GM21390 (cell line): ENCODE data around the gene VWCE.

Source experiments
- ATAC-seq: cut with Tn5 transposase; IDR thresholded peaks from one replicate; pipeline ENCODE4 v1.9.1; 2021; ENCODE audit not compliant: unreplicated experiment

The VWCE gene

DNA sequence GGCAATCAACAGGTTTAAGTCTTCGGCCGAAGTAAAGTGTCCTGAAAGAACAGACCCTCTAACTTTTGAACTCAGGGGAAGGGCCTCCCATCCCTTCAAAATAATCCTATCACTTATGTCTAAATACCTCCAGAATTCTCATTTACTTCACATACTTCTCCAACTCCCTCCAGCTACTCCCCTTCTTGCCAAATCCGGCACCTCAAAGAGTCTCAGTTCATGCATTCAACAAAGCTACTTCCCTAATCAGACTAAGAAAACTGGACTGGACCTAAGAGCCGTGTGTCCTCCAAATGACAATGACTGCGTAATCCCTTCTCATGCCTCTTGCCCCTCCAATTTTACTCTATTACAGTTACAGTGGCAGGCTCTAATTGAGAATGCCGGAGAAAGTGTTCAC, 36.5 kb upstream of the VWCE start:
- no peak for ATAC-seq

DNA sequence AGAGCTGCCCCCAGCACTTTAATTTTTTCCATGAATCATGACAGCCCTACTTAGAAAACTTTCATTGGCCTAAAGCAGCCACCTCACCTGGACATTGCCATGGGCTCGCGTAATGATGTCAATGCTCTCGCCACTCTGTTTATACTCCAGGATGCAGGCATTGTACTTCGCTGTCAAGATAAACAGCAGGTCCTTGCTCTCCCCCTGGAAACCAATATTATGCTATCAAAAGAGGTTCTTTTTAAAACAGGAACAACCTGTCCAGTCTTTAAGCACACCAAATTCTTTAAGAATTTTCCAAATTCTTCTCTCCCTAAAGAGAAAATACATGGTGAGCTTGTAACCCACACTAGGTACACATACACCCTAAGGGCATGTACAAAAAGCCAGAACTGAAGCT, 34.8 kb upstream of the VWCE start:
- ATAC-seq = no peak

DNA sequence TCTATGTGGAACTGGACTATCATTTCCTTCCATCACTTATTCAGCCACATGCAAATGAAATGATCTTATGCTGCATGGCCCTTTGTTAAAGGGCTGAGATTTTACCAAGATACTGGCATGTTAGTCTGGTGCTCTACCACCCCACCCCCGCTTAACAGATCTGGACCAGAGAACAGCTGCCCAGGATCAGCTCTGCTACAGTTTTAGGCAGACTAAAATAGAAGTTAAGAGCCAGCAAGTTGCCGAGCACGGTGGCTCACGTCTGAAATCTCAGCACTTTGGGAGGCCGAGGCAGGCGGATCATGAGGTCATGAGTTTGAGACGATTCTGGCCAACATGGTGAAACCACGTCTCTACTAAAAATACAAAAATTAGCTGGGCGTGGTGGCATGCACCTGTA, 33.2 kb upstream of the VWCE start:
- no peak for ATAC-seq

DNA sequence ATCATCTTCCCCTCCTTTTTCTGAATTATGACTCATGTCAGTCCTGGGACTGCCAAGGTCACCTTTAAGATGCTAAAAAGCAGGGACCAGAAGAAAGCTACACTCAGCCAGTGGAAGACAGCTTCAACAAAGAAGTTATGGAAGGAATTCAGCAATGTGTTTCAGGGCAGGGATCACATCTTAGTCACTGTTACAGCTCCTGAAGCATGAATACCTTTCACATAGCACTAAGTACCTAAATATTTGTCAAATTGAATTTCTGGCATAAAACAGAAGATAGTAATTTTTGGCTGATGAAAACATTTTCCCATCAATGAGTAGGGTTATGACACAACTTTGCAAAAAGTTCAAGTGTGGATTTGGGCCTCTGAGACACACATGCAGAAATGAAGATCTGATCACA, 32.6 kb upstream of the VWCE start:
- no peak for ATAC-seq

DNA sequence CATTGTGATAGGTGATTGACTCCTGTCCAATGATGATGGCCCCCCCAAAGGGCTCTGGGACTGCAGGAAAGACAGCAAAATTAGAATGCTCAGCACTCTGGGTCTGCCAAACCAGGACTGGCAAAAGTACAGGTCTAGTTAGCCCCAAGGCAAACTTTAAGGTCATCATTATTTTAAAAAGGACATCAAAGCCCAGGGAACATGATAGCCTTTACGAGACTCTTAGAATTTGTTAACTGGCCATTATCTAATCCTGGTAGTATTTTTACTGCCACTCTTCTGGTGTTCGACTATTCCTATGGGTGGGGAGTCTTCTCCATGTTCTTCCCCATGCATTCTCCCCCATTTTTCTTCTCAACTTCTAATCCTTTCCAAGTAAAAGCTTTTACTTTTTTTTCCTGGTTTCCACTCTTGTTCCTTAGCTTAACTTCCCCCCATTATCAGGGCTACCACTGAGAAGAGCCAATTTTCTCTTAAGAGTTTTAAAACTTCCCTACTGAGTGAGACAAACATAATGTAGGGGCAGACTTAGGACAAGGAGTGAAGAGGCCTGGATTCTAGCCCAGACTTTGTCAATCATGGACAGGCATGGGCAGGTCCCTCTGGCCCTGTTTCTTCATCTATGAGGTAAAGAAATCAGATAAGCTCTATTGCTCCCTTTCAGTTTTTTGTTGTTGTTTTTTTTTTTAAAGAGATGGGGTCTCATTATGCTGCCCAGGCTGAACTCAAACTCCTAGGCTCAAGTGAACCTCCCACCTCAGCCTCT, 30.7 kb upstream of the VWCE start:
- ATAC-seq = no peak

DNA sequence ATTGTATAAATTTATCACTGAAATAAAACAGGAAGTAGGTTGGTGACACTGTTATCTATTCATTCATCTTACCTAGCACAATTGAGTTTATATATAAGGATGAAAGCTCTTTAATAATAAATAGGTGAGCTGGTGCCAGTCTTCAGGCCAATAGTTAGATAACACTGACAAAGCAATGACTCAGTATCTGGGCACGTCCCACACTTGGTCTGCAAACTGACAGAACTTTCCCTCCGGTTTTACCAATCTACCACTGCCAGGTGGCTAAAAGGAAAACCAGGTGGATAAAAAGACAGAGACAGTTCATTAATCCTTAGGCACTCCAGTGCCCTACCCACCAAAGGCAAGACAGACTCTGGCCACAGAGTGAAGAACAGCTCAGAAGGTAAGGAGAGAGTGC, 20.1 kb upstream of the VWCE start:
- ATAC-seq = no peak

DNA sequence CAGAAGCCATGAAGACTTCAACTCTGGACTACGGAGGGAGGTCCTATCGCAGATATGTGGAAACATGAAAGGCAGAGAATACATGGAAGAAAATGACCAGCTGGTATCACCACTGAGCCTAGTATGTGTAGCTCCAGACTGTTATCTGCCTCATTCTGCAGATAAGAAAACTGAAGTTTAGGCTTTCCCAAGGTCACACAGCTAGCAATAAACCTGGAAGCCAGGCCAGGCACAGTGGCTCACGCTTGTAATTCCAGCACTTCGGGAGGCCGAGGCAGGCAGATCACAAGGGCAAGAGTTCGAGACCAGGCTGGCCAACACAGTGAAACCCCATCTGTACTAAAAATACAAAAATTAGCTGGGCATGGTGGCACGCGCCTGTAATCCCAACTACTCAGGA, 15.6 kb upstream of the VWCE start:
- ATAC-seq = no peak

DNA sequence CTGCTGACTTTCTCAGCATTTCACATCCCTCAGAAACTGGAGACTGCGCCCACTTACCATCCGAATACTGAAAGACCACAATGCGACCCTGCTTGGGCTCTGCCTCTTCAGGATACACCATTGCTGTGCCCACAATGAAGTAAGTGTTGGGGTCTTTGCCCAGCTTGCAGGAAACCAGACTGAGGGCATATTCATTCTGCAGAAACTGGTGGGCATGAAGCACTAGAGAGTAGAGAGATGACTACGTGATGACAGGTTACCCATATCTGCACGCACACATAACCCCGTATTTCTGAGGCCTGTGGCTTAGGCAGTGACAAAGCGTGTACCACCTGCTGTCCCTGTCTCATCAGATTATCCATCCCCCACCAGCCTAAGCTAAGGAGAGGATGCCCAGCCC, 14.6 kb upstream of the VWCE start:
- no peak for ATAC-seq

DNA sequence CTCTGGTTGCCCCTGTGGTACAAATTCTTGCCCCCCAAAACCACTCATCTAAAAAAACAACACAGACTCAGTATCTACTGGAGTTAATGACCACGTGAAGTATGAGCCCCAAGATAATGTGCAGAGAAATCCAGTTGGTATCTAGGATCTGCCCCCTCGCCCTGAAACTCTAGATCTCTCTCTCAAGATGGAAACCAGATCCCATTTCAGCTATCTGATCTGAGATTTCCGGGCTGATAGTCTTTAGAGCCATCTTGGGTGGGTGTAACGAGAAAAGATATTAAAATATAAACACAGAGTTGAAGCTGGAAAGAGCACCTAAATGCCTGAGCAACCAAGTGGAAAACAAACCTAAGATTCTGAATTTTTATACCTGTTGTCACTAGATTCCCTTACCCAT, 14.0 kb upstream of the VWCE start:
- no peak for ATAC-seq

DNA sequence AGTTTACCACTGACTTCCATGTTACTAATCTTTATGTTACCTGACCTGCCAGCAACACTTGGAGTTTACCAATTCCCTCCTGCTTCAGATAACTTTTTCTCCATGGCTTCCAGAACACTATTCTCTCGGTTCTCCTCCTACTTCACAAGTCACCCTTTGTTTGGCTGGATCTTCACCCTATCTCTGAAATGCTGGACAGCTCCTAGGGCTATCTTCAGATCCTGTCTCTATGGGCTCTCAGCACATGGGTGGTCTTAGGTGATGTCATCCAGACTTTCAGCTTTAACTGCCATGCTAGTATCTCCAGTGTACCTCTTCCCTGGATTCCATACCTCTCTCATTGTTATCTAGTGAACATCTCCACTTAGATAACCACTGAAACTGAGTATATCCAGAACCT, 12.2 kb upstream of the VWCE start:
- ATAC-seq = no peak

DNA sequence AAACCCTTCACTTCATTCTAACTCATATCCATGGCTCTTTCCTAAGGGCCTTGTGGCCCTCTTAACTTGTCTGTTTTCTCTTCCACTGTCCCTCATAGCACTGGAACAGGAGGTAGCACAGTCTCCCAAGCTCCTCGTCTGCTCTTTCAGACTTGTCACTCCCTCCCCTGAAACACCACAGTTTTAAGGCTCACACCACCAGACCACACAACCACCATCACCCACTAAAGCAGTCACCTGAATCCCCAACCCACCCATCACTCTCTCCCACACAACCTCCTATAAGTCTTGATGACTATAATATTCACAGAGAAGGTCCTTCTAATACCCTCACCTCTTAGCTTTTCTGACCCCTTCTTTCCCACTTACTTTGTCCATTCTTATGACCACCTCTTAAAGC, 11.1 kb upstream of the VWCE start:
- ATAC-seq = no peak

DNA sequence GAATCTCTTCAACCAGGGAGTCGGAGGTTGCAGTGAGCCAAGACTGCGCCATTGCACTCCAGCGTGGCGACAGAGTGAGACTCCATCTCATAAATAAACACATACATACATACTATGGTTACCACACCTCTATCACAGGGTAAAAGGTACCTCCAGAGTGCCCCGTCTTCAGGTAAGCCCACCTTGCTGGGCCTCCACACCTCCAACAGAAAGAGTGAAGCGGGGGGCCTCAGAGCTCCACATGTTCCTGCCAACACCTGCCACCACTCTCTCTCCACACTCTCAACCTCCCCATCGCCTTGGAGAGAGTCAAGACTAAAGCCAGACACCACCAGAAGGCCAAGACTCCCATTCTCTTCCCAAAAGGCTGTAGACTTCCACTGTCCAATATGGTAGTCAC, 10.3 kb upstream of the VWCE start:
- no peak for ATAC-seq

DNA sequence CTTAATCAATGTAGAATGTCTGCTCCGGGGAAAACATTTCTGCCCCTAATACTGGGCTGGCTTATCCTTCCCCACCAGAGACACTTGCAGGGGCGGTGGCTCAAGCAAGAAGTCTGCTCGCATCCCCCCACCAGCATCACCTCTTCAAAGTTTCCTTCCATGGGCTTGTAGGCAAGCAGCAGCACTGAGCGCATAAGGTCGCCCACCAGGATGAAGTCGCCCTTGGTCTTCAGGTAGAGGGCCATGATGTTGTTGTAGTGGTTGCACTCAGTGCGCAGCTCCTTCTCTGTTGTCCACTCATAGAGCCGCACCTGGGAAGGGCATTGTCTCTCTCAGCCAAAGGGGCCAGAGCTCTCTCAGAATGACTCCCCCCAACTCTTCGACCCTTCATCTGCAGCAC, 8.6 kb upstream of the VWCE start:
- no peak for ATAC-seq

DNA sequence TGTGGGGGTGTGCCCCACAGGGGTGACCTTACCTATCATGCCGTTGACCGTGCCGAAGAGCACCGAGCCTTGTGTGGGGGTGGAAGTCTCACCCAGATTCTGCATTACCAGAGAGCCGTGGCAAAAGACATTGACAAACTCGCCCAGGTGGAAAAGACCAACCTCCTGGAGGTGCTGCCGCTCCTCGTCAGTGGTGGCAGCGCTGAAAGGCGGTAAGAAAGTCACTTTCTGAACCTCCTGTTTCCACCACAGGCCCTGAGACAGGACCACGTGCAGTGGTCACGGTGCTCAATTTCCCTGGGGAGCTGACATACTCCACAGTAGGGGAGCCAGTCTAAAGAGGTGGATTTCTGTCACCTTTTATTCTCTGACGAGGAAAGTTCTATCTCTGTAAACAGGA, 7.4 kb upstream of the VWCE start:
- no peak for ATAC-seq

DNA sequence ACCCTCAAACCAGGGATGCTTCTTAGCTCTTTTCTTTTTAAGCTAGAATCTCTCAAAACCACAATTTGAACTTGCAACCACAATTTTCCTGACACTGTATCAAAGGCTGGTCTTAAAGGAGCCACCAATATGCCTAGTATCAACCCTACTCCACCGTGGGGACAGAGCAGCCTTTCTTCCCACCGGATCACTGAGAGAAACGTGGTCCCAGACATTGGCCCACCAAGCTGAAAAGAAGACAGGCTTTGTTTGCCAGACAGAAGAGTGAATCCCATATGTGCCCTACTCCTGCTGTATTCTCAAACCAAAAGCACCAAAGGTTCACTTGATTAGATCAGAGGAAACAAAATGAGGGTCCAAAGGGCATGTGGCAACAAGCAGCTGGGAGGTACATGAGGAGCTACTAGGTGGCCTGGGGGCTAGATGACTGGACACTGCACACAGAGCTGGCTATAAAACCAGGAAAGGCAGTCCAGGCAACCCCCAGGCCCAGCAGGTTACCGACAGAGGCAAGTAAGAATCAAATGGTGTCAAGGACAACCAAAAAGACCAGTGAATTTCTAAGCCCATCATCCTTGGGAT, 3.6 kb upstream of the VWCE start:
- ATAC-seq = no peak

DNA sequence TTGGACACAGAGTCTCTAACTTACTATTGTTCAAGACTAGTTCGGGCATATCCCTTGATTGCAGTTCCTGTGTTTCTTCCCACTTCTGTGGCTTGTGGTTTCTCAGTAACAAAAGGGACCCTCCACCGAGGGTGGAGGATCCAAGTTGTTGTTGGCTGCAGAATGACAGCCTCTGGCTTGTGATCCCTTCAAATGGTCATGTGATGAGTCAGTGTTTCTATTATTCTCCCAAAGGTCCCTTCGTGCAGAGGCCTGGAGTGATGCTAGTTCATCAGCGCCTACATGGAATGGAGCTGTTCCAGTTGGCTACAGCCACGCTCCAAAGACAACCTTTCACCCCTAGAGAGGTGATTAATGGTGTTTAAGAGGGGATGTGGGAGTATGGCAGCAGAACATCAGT, 2.6 kb upstream of the VWCE start:
- no peak for ATAC-seq

DNA sequence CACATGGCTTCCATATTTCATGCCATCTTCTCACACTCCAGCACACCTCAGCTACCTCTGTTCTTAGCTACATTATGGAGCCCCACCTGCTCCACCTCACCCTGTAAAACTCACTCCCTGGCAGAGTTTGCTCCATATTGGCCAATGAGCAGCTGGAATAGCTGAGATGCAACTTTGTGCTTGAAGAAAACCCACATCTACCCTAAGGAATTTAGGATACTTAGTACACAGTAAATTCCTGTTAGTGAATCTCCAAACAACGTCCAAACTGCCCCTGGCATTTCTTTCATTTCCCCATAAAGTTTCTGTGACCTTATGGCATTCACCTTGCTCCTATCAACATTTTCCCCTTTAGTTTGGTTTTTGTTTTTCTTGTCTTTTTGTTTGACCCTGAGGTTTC, 2.2 kb upstream of the VWCE start:
- ATAC-seq = no peak

DNA sequence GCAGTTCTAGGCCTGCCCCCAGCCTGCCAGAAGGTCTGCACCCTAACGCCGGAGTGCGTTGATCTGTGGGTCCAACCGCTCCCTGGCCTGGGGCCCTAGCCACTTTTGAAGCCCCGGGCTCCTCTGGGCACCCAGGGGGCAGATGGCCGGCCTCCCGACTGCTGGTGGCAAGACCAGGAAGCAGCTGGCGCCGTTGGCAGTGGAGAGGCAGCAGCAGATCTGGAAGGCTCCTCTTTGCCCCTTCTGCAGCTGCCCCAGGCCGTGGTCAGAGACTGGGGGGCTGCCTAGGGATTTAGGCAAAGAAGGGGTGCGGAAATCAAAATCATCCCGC, 445 bp upstream of the VWCE start:
- no peak for ATAC-seq

DNA sequence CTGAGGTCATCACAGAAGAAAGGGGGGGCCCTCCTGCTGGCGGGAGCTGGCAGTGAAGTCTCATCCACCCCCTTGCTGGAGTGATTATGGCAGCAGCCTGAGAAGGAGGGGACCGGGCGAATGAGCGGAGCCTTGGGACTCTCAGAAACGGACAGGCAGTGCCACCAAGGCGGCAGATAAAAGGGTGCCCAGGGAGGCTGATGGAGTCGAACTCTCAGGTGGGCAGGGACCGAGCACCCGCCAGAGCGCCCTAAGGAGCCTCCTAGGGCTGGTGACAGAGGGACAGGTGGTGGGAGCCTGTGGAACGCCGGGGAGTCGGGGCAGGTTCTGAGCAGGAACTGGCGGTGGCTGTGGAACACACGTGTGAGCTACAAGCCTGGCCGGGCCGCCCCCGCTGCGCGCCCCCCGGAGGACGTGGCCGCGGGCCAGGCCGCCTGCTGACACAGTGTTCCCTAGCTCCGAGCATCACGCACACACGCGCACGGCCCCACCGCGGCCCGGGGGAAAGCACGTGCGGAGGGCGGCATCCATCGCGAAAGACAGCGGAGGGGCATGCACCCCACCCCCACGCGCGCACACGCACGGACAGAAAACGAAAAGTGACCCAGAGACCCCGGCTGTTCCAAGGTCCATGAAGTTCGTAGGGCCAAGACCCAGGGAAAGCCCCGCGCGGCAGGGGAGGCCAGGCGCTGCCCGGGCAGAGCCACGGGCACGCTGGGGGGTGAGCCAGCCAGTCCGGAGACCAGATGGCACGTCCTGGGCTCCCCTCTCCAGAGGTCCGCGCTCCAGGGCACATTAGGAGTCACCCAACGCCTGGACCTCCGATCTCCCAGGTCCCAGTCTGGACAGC, 1.0 kb downstream of the VWCE start:
- peak; percentile 28 for ATAC-seq

DNA sequence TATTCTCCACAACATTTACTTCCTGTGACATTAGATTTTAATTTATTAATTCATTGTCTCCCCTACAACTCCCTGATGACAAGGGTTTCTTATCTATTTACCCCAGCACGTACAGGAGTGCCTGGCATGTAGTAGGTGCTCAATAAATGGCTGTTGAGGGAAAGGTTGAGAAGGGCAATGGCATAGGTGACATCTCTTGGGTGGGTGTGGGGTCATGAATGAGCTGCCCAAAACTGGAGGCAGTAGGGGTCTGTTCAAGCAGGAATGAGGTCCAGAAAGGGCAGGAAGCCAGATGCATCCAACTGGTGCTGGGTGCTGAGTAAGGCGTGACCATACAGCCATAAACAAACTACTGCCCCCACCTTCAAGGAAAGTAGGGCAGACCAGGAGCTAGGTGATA, 2.8 kb downstream of the VWCE start:
- no peak for ATAC-seq

DNA sequence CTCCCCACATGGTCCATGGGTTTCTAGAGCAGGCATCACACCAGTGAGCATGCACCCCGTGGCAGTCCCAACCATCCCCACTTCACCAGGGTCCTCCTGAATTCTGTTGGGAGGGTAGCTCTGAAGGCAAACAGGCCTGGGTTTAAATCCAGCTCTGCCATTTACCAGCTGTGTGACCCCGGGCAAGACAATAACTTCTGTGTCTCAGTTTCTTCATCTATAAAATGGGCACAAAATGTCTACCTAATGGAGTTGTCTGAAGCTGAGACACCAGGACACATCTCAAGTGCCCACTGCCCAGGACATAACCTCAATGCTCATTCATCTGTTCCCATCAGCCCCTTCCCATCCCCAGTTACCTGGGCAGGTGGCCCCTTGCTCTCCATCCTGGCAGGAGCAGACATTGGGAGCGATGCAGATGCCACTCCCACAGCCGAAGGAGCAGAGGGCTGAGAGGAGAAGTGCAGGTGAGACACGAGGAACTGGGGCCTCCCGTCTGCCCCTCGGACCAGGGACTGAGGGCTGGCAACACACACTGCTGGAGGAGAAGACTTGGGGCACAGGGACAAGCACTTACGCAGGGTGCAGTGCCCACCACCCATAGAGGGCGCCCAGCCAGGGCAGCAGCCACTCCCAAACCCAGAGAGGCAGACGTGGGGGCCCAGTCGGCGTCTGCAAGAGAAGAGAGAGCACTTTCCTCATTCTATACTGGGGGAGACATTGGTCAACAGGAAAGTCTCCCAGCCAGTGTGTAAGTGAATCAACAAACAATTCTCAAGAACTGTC, 4.0 kb downstream of the VWCE start:
- no peak for ATAC-seq
